Endometrium (tissue), 2 donors: Measurements from ENCODE around the gene MGAT1.
"Not testable (repeated sequence)": the region's sequence is repeated elsewhere in the genome, so short reads cannot be mapped to it uniquely, and the experiment has no call there.

Source experiments
- FAIRE-seq: peaks from 2 replicates; lab custom pipeline; 2012; peaks lifted over from hg19 to GRCh38; lab: Jason Lieb, UNC
- donor health status: control.
- donor health status: control.

MGAT1 gene

GRCh38 chr5:180802325-180803180 is at the start of gene MGAT1:
Gene MGAT1 (minus strand): TSS chr5:180802806. CDS start chr5:180792971, 9,835 bp downstream.
- FAIRE-seq: no peak

DNA sequence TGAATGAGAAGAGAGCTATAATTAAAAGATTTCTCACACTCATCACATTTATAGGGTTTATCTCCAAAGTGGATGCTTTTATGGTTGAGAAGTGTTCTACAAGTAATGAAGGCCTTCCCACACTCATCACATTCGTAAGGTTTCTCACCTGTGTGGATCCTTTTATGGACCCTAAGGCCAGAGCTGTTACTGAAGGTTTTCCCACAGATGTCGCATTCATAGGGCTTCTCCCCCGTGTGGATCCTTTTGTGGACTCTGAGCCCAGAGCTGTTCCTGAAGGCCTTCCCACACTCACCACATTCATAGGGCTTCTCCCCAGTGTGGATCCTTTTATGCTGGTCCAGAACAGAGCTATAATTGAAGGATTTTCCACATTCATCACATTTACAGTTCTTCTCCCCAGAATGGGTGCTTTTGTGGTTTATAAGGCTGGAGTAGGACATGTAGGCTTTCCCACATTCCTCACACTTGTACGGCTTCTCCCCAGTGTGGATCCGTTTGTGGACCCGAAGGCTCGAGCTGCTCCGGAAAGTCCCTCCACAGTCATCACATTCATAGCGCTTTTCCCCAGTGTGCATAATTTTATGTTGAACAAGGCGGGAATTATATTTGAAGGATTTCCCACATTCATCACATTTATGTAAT is 48.0 kb upstream of the MGAT1 start:
- FAIRE-seq: no peak

DNA sequence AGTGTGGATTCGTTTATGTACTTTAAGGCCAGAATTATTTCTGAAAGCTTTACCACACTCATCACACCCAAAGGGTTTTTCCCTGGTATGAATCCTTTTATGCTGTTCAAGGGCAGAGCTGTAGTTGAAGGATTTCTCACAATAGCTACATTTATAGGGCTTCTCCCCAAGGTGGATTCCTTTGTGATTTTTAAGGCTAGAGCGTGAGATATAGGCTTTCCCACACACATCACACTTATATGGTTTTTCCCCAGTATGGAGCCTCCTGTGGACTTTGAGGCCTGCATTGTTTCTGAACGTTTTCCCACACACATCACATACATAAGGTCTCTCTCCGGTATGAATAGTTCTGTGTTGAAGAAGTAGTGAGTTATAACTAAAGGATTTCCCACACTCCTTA is 47.2 kb upstream of the MGAT1 start:
- FAIRE-seq: no peak

DNA sequence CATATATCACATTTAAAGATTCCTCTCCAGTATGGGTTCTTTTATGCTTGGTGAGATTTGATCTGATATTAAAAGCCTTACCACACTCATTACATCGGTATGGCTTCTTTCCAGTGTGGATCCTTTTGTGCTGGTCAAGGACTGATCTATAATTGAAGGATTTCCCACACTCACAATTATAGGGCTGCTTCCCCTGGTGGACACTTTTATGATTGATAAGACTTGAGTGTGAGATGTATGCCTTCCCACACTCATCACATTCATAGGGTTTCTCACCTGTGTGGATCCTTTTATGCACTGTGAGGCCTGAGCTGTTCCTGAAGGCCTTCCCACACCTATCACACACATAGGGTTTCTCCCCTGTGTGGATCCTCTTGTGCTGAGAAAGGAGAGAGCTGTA is 46.3 kb upstream of the MGAT1 start:
- FAIRE-seq: no peak

DNA sequence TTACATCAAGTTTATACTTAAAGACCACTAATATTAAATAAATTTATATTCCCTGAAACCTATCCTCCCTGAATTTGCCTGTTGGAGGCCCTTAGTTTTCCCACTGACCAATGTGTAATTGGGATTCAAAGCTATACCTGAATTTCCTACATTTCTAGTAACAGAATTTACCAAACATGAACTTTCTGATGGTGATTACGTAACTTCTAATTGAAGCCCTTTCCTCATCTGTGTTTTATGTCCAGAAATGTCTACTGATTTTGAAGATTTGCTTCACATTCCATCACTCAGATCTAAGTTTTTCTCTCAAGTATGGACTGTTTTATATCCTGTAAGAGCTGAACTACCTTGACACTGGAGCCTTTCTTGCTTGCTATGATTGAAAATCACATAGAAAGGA is 45.7 kb upstream of the MGAT1 start:
- FAIRE-seq: no peak

- no peak for FAIRE-seq
Measured at GRCh38 chr5:180847026-180847425, 44.4 kb upstream of the MGAT1 start.

- no peak for FAIRE-seq
Measured at GRCh38 chr5:180844858-180845257, 42.3 kb upstream of the MGAT1 start.

- FAIRE-seq: no peak
Measured at GRCh38 chr5:180844432-180844831, 41.8 kb upstream of the MGAT1 start.

GRCh38 chr5:180839935-180840334 is 37.3 kb upstream of the MGAT1 start:
- FAIRE-seq: no peak

DNA sequence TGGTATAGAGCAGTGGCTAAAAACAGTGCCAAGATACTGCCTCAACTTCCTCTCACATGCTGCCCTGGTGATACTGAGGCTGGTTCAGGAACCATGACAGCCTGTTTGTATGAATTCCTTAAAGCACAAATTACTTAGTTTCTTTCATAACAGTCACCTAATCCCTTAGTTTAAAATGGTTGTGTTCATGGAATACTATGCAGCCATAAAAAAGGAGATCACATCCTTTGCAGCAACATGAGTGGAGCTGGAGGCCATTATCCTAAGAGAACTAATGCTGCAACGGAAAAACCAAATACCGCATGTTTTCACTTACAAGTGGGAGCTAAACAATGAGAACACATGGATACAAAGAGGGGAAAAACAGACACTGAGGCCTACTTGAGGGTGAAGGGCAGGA is 36.6 kb upstream of the MGAT1 start:
- FAIRE-seq: no peak

DNA sequence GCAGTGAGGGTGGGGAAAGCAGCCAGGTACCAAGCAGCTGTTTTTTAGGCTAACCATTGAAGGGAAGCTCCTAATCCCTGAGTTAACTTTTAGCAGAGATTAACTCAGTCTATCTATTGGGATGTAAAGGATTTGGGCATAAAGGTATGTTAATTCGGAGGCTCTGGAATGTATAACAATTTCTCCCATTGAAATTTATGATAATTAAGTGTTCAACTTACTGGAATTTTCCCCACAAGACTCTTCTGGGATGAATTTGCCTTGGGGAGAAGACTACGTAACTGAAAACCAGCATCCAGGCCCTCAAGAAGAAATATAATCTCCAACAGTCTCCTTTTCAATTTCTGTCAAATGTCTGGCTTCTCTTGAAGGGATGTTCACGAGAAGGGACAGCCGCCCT is 34.9 kb upstream of the MGAT1 start:
- no peak for FAIRE-seq

DNA sequence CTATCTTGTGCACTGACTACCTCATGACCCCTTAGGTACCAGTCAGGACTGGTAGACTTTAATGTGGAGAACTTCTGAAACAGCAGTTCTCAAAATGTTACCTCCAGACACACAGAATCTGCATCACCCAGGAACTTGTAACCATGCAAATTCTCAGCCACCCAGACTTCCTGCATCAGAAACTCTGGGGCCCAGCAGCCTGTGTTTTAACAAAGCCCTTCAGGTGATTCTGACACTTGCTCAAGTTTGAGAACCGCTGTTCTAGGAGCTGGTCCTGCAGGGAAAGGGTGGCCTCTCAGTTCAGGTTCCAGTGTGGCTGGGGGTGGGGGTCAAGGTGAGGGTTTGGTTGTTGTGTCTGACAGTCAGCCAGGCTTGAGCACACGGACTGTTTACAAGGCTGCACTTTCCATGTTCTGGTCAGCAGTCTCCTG is 30.0 kb upstream of the MGAT1 start:
- no peak for FAIRE-seq

GRCh38 chr5:180831139-180832093 is 28.8 kb upstream of the MGAT1 start:
- no peak for FAIRE-seq

DNA sequence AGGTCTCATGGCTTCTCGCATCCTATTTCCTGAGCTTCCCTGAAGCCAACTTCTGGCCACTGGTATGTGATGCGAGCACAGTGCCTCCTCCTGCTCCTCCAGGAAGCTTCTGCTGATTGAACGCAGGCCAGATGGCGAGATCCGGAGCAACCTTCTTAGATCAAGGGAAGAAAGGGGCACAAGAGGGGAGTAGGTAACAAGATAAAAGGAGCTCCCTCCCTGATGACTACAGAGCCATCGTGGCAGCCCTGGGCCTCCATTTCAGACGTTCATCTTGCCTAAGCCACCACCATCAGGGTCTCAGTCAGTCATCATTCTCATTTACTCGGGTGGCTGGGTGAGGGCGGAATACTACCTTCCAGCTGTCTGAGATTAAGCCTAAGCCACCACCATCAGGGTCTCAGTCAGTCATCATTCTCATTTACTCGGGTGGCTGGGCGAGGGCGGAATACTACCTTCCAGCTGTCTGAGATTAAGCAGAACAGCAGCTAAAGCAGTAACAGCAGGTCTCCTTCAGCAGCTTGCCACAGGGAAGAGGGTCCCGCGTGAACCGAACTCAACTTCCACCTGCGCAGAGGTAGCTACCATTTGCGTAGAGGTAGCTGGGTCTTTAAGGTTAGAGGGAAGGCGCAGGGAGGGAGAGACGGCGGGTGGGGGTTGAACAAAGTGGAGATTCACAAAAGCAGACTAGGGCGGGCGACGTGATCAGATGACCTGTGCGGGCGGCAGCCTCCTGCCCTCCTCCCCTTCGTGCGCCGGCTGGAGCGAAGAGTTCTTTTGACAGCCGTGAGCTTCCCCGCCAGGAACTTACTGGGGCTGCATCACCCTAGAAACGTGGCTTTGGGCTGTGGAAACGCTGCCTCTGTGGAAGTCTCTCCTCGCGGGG is 27.9 kb upstream of the MGAT1 start:
- FAIRE-seq: no peak

GRCh38 chr5:180829726-180830125 is 27.1 kb upstream of the MGAT1 start:
- no peak for FAIRE-seq

GRCh38 chr5:180828756-180829531 is 26.3 kb upstream of the MGAT1 start:
- FAIRE-seq: not testable (repeated sequence)

DNA sequence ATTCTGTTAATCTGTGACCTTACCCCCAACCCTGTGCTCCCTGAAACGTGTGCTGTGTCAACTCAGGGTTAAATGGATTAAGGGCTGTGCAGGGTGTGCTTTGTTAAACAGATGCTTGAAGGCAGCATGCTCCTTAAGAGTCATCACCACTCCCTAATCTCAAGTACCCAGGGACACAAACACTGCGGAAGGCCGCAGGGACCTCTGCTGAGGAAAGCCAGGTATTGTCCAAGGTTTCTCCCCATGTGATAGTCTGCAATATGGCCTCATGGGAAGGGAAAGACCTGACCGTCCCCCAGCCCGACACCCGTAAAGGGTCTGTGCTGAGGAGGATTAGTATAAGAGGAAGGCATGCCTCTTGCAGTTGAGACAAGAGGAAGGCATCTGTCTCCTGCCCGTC is 24.8 kb upstream of the MGAT1 start:
- not testable (repeated sequence) for FAIRE-seq

GRCh38 chr5:180825768-180826525 is 23.3 kb upstream of the MGAT1 start:
- no peak for FAIRE-seq

- FAIRE-seq: no peak
Measured at GRCh38 chr5:180824630-180825476, 22.2 kb upstream of the MGAT1 start.
